HCT116 (cell line): Measurements from ENCODE around the gene ITM2C.

ENCODE experiments used
- EZH2 ChIP-seq: fragments of 200-600 bp; sonication (generic); IDR thresholded peaks from 2 replicates; pipeline ENCODE4 v1.6.1; 2017; ENCODE audit warnings: antibody characterized with exemption, mixed run types
- POLR2A ChIP-seq: IDR thresholded peaks from 2 replicates; pipeline ENCODE4 v1.7.0; 2011; ENCODE audit warnings: borderline replicate concordance; ENCODE audit not compliant: insufficient read depth, insufficient read length; ENCODE audit errors: extremely low read depth
- POLR2AphosphoS5 ChIP-seq: IDR thresholded peaks from 2 replicates; pipeline ENCODE4 v1.6.1; 2011; ENCODE audit warnings: mild to moderate bottlenecking, low read depth, low read length, moderate library complexity
- RAD21 ChIP-seq: IDR thresholded peaks from 2 replicates; pipeline ENCODE4 v1.6.1; 2012; ENCODE audit warnings: low read depth, mild to moderate bottlenecking
- YY1 ChIP-seq: IDR thresholded peaks from 2 replicates; pipeline ENCODE4 v1.6.1; 2011; ENCODE audit warnings: low read length, low read depth, moderate library complexity, mild to moderate bottlenecking; ENCODE audit not compliant: insufficient replicate concordance; ENCODE audit errors: extremely low read depth
- TF ChIP-seq, protein P1 (sequence below), 3 experiments: fragments of 200-600 bp in 1 of 3; sonication (generic) in 1 of 3; IDR thresholded peaks in 2 of 3; conservative IDR thresholded peaks in 1 of 3; 2 replicates each; pipeline ENCODE4 v1.5.1; 2012 to 2017; ENCODE audit warnings: low read depth in 2 of 3, low read length in 2 of 3, antibody characterized with exemption in 1 of 3, borderline replicate concordance in 1 of 3, control low read depth in 1 of 3, mild to moderate bottlenecking in 1 of 3, mixed read lengths in 1 of 3, mixed run types in 1 of 3, moderate library complexity in 1 of 3; ENCODE audit not compliant: insufficient read depth in 1 of 3
- TF ChIP-seq, protein P2 (sequence below): IDR thresholded peaks from 2 replicates; pipeline ENCODE4 v1.6.1; 2012
- TF ChIP-seq, protein P3 (sequence below): IDR thresholded peaks from 2 replicates; pipeline ENCODE4 v1.6.1; 2012; ENCODE audit warnings: low read depth

DNA sequence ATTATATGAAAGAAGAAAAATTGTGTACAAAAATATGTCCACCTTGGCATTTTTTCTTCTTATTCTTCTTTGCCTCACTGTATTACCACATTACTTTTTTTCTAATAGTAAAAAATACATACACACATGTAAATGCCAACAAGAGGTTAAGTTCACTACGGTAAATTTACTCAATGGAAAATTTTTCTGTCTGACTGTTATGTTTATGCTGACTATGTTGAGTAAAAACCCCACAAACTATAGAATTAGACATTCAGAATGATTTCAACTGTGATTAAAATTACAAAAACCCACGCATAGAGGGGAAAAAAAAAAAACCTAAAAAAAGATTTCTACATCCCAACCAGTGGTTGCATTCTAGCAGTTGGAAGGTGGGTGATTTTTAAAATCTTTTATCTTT, 54.9 kb downstream of the ITM2C start:
- TF ChIP-seq EZH2 (no peak), POLR2A (no peak), POLR2AphosphoS5 (no peak), RAD21 (no peak), YY1 (no peak)
- TF ChIP-seq, protein P1, sequence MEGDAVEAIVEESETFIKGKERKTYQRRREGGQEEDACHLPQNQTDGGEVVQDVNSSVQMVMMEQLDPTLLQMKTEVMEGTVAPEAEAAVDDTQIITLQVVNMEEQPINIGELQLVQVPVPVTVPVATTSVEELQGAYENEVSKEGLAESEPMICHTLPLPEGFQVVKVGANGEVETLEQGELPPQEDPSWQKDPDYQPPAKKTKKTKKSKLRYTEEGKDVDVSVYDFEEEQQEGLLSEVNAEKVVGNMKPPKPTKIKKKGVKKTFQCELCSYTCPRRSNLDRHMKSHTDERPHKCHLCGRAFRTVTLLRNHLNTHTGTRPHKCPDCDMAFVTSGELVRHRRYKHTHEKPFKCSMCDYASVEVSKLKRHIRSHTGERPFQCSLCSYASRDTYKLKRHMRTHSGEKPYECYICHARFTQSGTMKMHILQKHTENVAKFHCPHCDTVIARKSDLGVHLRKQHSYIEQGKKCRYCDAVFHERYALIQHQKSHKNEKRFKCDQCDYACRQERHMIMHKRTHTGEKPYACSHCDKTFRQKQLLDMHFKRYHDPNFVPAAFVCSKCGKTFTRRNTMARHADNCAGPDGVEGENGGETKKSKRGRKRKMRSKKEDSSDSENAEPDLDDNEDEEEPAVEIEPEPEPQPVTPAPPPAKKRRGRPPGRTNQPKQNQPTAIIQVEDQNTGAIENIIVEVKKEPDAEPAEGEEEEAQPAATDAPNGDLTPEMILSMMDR (IDR thresholded peaks at IDR 0.05 in 2 of 3, conservative IDR thresholded peaks at IDR 0.05 in 1 of 3; ENCODE audit: borderline replicate concordance in 1 of 3, insufficient read depth in 1 of 3, low read depth in 2 of 3, low read length in 2 of 3) = no peak
- TF ChIP-seq, protein P2, sequence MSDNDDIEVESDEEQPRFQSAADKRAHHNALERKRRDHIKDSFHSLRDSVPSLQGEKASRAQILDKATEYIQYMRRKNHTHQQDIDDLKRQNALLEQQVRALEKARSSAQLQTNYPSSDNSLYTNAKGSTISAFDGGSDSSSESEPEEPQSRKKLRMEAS = no peak
- TF ChIP-seq, protein P3, sequence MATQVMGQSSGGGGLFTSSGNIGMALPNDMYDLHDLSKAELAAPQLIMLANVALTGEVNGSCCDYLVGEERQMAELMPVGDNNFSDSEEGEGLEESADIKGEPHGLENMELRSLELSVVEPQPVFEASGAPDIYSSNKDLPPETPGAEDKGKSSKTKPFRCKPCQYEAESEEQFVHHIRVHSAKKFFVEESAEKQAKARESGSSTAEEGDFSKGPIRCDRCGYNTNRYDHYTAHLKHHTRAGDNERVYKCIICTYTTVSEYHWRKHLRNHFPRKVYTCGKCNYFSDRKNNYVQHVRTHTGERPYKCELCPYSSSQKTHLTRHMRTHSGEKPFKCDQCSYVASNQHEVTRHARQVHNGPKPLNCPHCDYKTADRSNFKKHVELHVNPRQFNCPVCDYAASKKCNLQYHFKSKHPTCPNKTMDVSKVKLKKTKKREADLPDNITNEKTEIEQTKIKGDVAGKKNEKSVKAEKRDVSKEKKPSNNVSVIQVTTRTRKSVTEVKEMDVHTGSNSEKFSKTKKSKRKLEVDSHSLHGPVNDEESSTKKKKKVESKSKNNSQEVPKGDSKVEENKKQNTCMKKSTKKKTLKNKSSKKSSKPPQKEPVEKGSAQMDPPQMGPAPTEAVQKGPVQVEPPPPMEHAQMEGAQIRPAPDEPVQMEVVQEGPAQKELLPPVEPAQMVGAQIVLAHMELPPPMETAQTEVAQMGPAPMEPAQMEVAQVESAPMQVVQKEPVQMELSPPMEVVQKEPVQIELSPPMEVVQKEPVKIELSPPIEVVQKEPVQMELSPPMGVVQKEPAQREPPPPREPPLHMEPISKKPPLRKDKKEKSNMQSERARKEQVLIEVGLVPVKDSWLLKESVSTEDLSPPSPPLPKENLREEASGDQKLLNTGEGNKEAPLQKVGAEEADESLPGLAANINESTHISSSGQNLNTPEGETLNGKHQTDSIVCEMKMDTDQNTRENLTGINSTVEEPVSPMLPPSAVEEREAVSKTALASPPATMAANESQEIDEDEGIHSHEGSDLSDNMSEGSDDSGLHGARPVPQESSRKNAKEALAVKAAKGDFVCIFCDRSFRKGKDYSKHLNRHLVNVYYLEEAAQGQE = no peak
